ENCODE data around the gene ENTPD8.
"Not testable (repeated sequence)": the region's sequence is repeated elsewhere in the genome, so short reads cannot be mapped to it uniquely, and the experiment has no call there.

ENTPD8 gene

GRCh38 chr9:137429546-137429890 is 11.6 kb downstream of the ENTPD8 start:
- DNase-seq = no peak

- DNase-seq = no peak
Measured at GRCh38 chr9:137428841-137429545, 12.2 kb downstream of the ENTPD8 start.

- DNase-seq = no peak
Measured at GRCh38 chr9:137428311-137428630, 12.9 kb downstream of the ENTPD8 start.

GRCh38 chr9:137427454-137428310 is 13.5 kb downstream of the ENTPD8 start:
- no peak for DNase-seq

- no peak for DNase-seq
Measured at GRCh38 chr9:137426018-137426681, 15.0 kb downstream of the ENTPD8 start.

GRCh38 chr9:137423514-137424291 is 17.5 kb downstream of the ENTPD8 start:
- no peak for DNase-seq

- peak; percentile 81 for DNase-seq
Measured at GRCh38 chr9:137422604-137423513, 18.3 kb downstream of the ENTPD8 start, which contains the start of the genes EXD3 and NOXA1. EXD3 (minus strand) TSS chr9:137423162; CDS start chr9:137395357, 27,805 bp downstream. NOXA1 (plus strand) TSS chr9:137423393; CDS start chr9:137423530, 137 bp downstream.

- DNase-seq = no peak
Measured at GRCh38 chr9:137421838-137422603, 19.1 kb downstream of the ENTPD8 start.

- DNase-seq = no peak
Measured at GRCh38 chr9:137417161-137418021, 23.8 kb downstream of the ENTPD8 start.

- DNase-seq = no peak
Measured at GRCh38 chr9:137416563-137417151, 24.5 kb downstream of the ENTPD8 start.

GRCh38 chr9:137416006-137416562 is 25.1 kb downstream of the ENTPD8 start:
- no peak for DNase-seq

GRCh38 chr9:137415451-137415850 is 25.7 kb downstream of the ENTPD8 start:
- DNase-seq = no peak

GRCh38 chr9:137412431-137412830 is 28.7 kb downstream of the ENTPD8 start:
- DNase-seq = no peak

- DNase-seq = no peak
Measured at GRCh38 chr9:137411645-137412380, 29.3 kb downstream of the ENTPD8 start.

GRCh38 chr9:137411260-137411644 is 29.9 kb downstream of the ENTPD8 start:
- no peak for DNase-seq

- DNase-seq = no peak
Measured at GRCh38 chr9:137410891-137411249, 30.3 kb downstream of the ENTPD8 start.

- not testable (repeated sequence) for DNase-seq
Measured at GRCh38 chr9:137410236-137410890, 30.8 kb downstream of the ENTPD8 start.

- no peak for DNase-seq
Measured at GRCh38 chr9:137409515-137409914, 31.6 kb downstream of the ENTPD8 start.

Data from amniotic stem cell (primary cell).